K562 (cell line): ENCODE results near the gene MYCT1. TPM values are rescaled to one million over a fixed set of nuclear protein-coding genes. Genes with fewer than 3 reads are reported as not detected.

Source experiments
- ATAC-seq: fragments of 200-7000 bp; cut with Tn5 transposase; 3 replicates; pipeline ENCODE4 v1.9.1; 2020; ENCODE audit warnings: moderate library complexity
- BruUV-seq: library from RNA; stranded (reverse); fragments of 400-500 nt; replicated peaks from 2 replicates; lab custom pipeline; 2021; lab: Mats Ljungman, UMichigan
- CTCF ChIA-PET: fragments of 300-600 bp; formaldehyde crosslinking; extraction: SDS; loops from one replicate; lab custom pipeline; 2021; ENCODE audit warnings: low intra/inter-chr PET ratio; lab: Yijun Ruan, JAX
- POLR2A ChIA-PET: fragments of 300-600, 350-650 bp; sonication (Branson Sonifier 250); formaldehyde crosslinking; extraction: SDS; loops from one replicate; lab custom pipeline; 2021; ENCODE audit warnings: antibody characterized with exemption, inconsistent platforms; lab: Yijun Ruan, JAX
- DNase-seq, 4 experiments: peaks; one replicate each; pipeline versions ENCODE4 v3.0.0 to v3.0.0-alpha.2; 2011 to 2018; ENCODE audit warnings: low spot score in 3 of 4, mixed read lengths in 3 of 4; ENCODE audit errors: extremely low read depth in 1 of 4
- FAIRE-seq: peaks from 2 replicates; lab custom pipeline; 2011; peaks lifted over from hg19 to GRCh38; lab: Jason Lieb, UNC
- H2AFZ ChIP-seq: 2 replicates; pipeline ENCODE4 v1.6.0; 2011; ENCODE audit warnings: low read depth, low read length, control low read depth, inconsistent platforms
- H3K27ac ChIP-seq: fragments of 200-600 bp; 3 replicates; pipeline ENCODE4 v1.8.0; 2011; ENCODE audit warnings: low read depth, mild to moderate bottlenecking, control low read depth, inconsistent platforms, low read length, moderate library complexity, mixed read lengths; ENCODE audit errors: extremely low read depth
- H3K27me3 ChIP-seq, 2 experiments: fragments of 300-600 bp in 1 of 2; 2 replicates in 1 of 2; 3 replicates in 1 of 2; pipeline versions ENCODE4 v1.6.0 to v1.8.0; 2011; ENCODE audit warnings: inconsistent platforms in 2 of 2, low read length in 2 of 2, mild to moderate bottlenecking in 1 of 2, mixed read lengths in 1 of 2, moderate library complexity in 1 of 2; ENCODE audit not compliant: control insufficient read depth in 2 of 2, insufficient read depth in 2 of 2
- H3K36me3 ChIP-seq: fragments of 300-600 bp; 3 replicates; pipeline ENCODE4 v1.8.0; 2011; ENCODE audit warnings: mild to moderate bottlenecking, low read length, inconsistent platforms; ENCODE audit not compliant: control insufficient read depth, insufficient read depth
- H3K4me1 ChIP-seq, 2 experiments: fragments of 200-600 bp in 1 of 2; replicated peaks in 1 of 2; 2 replicates in 1 of 2; 3 replicates in 1 of 2; pipeline versions ENCODE4 v1.5.1 to v1.8.0; 2011; ENCODE audit warnings: inconsistent platforms in 2 of 2, low read length in 2 of 2, mild to moderate bottlenecking in 1 of 2, mixed read lengths in 1 of 2, moderate library complexity in 1 of 2; ENCODE audit not compliant: control insufficient read depth in 2 of 2, insufficient read depth in 2 of 2
- H3K4me2 ChIP-seq: 2 replicates; pipeline ENCODE4 v1.6.1; 2011; ENCODE audit warnings: low read length, control low read depth, inconsistent platforms, mixed read lengths; ENCODE audit not compliant: insufficient read depth
- H3K4me3 ChIP-seq: fragments of 200-600 bp; sonication (generic), shearing (Covaris generic); 2 replicates; pipeline ENCODE4 v1.5.1; 2016; ENCODE audit warnings: control low read depth, inconsistent platforms
- H3K79me2 ChIP-seq: fragments of 200-600 bp; 3 replicates; pipeline ENCODE4 v1.8.0; 2011; ENCODE audit warnings: low read length, inconsistent platforms; ENCODE audit not compliant: control insufficient read depth, insufficient read depth
- H3K9ac ChIP-seq, 2 experiments: 2 replicates each; pipeline versions ENCODE4 v1.6.0 to v1.6.1; 2011; ENCODE audit warnings: low read depth in 2 of 2, low read length in 2 of 2, control low read depth in 1 of 2, inconsistent platforms in 1 of 2, mild to moderate bottlenecking in 1 of 2, mixed read lengths in 1 of 2; ENCODE audit not compliant: insufficient read depth in 1 of 2
- H3K9me1 ChIP-seq: one replicate; pipeline ENCODE4 v1.6.0; 2011; ENCODE audit warnings: inconsistent platforms, mild to moderate bottlenecking, low read length, moderate library complexity; ENCODE audit not compliant: control insufficient read depth, insufficient read depth
- H3K9me3 ChIP-seq: replicated peaks from 2 replicates; pipeline ENCODE4 v1.5.1; 2011; ENCODE audit warnings: low read depth, low read length, inconsistent platforms; ENCODE audit not compliant: control insufficient read depth, insufficient read depth
- H4K20me1 ChIP-seq: replicated peaks from 2 replicates; pipeline ENCODE4 v1.6.1; 2011; ENCODE audit warnings: low read length, inconsistent platforms, mixed read lengths; ENCODE audit not compliant: control insufficient read depth, insufficient read depth
- ATF6 ChIP-seq: sonication (generic); formaldehyde crosslinking; IDR thresholded peaks from 2 replicates; pipeline ENCODE4 v1.4.0; 2020; ENCODE audit warnings: mild to moderate bottlenecking, missing genetic modification reagents
- E2F1 ChIP-seq: sonication (generic); formaldehyde crosslinking; IDR thresholded peaks from 2 replicates; pipeline ENCODE4 v1.8.1; 2023; ENCODE audit warnings: mild to moderate bottlenecking, missing genetic modification reagents, moderate library complexity
- E2F4 ChIP-seq: sonication (generic); formaldehyde crosslinking; IDR thresholded peaks from 2 replicates; pipeline ENCODE4 v1.8.0; 2022; ENCODE audit warnings: mild to moderate bottlenecking, low read depth, missing genetic modification reagents
- EGR1 ChIP-seq: fragments of 450-650 bp; conservative IDR thresholded peaks from 2 replicates; pipeline ENCODE4 v1.6.1; 2017; ENCODE audit warnings: mild to moderate bottlenecking
- HNRNPL ChIP-seq: fragments of 200-400 bp; formaldehyde crosslinking; IDR thresholded peaks from 2 replicates; pipeline ENCODE4 v1.6.1; 2017; ENCODE audit warnings: low read depth, mild to moderate bottlenecking, low read length
- HNRNPUL1 ChIP-seq: fragments of 200-400 bp; formaldehyde crosslinking; IDR thresholded peaks from 2 replicates; pipeline ENCODE4 v1.6.1; 2017; ENCODE audit warnings: low read length
- PKNOX1 ChIP-seq: fragments of 450-650 bp; IDR thresholded peaks from 2 replicates; pipeline ENCODE4 v1.6.1; 2016
- PTRF ChIP-seq: fragments of 450-650 bp; IDR thresholded peaks from 2 replicates; pipeline ENCODE4 v1.6.1; 2016; ENCODE audit warnings: mild to moderate bottlenecking, missing genetic modification characterization, missing compliant biosample characterization
- RBFOX2 ChIP-seq: fragments of 200-400 bp; formaldehyde crosslinking; IDR thresholded peaks from 2 replicates; pipeline ENCODE4 v1.6.1; 2017; ENCODE audit warnings: low read depth, mild to moderate bottlenecking, low read length, moderate library complexity
- RBM15 ChIP-seq: fragments of 200-400 bp; formaldehyde crosslinking; IDR thresholded peaks from 2 replicates; pipeline ENCODE4 v1.6.1; 2018; ENCODE audit warnings: mild to moderate bottlenecking, low read length, moderate library complexity; ENCODE audit not compliant: insufficient read depth
- SRF ChIP-seq, 2 experiments: fragments of 250-450, 450-650 bp in 1 of 2; sonication (Bioruptor Pico) in 1 of 2; sonication (generic) in 1 of 2; formaldehyde crosslinking; IDR thresholded peaks; 2 replicates each; pipeline versions ENCODE4 v1.5.0 to v1.5.1; 2020 to 2022; ENCODE audit warnings: mild to moderate bottlenecking in 1 of 2, missing genetic modification reagents in 1 of 2
- SUPT5H ChIP-seq: fragments of 450-650 bp; IDR thresholded peaks from 2 replicates; pipeline ENCODE4 v1.6.1; 2016
- ZNF77 ChIP-seq: fragments of 250-450 bp; sonication (Bioruptor Pico); IDR thresholded peaks from 2 replicates; pipeline ENCODE4 v1.5.0; 2020
- WGBS: fragments of 100-300 bp; shearing (Covaris generic); methylation state at CpG from one replicate; pipeline ENCODE4 v1.1.6; 2016; ENCODE audit warnings: low coverage, mixed read lengths; ENCODE audit not compliant: insufficient coverage; ENCODE audit errors: missing lambda C conversion rate; 5-methylcytosine and 5-hydroxymethylcytosine counted together
- in situ Hi-C: fragments of 300-500 bp; cut with MboI; formaldehyde crosslinking; loops from 4 replicates; pipeline ENCODE4 v1.15.0; 2018; ENCODE audit warnings: inconsistent platforms, mixed read lengths
- intact Hi-C: fragments of 100-400 bp; cut with micrococcal nuclease; formaldehyde crosslinking; loops from 2 replicates; pipeline ENCODE4 v1.14.2; 2022
- polyA plus RNA-seq, 8 experiments: library from polyadenylated mRNA; depleted of rRNA in 4 of 8; stranded (reverse) in 5 of 8; unstranded in 3 of 8; fragments of >200 nt; fragmentation: Nextera tagmentation in 2 of 8; fragmentation: Illumina TruSeq in 1 of 8; extraction: Ambion mirVana in 2 of 8; extraction: Trizol in 1 of 8; gene quantifications; 2 replicates each; pipeline versions ENCODE4 v1.2.1 to v1.2.3, GENCODE V29; 2011 to 2014; ENCODE audit warnings: inconsistent platforms in 1 of 8, missing spikeins in 1 of 8
- total RNA-seq, 7 experiments: library from RNA; depleted of rRNA in 6 of 7; stranded (reverse); fragments of >200 nt in 6 of 7; fragmentation: Illumina TruSeq in 2 of 7; extraction: Trizol in 2 of 7; gene quantifications; 2 replicates each; pipeline versions ENCODE4 v1.2.1 to v1.2.3, GENCODE V29; 2011 to 2021; ENCODE audit warnings: low replicate concordance in 1 of 7
- TF ChIP-seq, protein P1 (sequence below): fragments of 450-650 bp; formaldehyde crosslinking; IDR thresholded peaks from 2 replicates; pipeline ENCODE4 v1.4.0; 2022; ENCODE audit warnings: missing genetic modification characterization
- TF ChIP-seq, protein P2 (sequence below): fragments of 450-650 bp; IDR thresholded peaks from 2 replicates; pipeline ENCODE4 v1.7.0; 2016; ENCODE audit warnings: borderline replicate concordance

MYCT1 gene
- total and polyA plus RNA-seq, 9 of the 15 experiments (the other 6 are each of a cell fraction or from before 2014, with no cell fraction given), result 0.04 to 0.28 (median 0.08) TPM; not detected in 2

GRCh38 chr6:152682141-152682540, 15.6 kb upstream of the MYCT1 start:
- in situ Hi-C loops (no loop called here), intact Hi-C loops (no loop called here)
- no peak overlapping the region for H3K4me2 ChIP-seq
- TF ChIP-seq SRF (CRISPR knock-in tag; IDR thresholded peaks at IDR 0.05) (no peak), RBFOX2 (no peak), HNRNPL (no peak), RBM15 (no peak), HNRNPUL1 (no peak), E2F1 (CRISPR knock-in tag) (no peak), PKNOX1 (no peak), ZNF77 (CRISPR knock-in tag) (no peak), E2F4 (CRISPR knock-in tag) (no peak), SUPT5H (no peak), PTRF (tag) (no peak), EGR1 (no peak), ATF6 (CRISPR knock-in tag) (no peak)
- TF ChIP-seq, protein P1, sequence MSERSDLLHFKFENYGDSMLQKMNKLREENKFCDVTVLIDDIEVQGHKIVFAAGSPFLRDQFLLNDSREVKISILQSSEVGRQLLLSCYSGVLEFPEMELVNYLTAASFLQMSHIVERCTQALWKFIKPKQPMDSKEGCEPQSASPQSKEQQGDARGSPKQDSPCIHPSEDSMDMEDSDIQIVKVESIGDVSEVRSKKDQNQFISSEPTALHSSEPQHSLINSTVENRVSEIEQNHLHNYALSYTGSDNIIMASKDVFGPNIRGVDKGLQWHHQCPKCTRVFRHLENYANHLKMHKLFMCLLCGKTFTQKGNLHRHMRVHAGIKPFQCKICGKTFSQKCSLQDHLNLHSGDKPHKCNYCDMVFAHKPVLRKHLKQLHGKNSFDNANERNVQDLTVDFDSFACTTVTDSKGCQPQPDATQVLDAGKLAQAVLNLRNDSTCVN, result no peak
- TF ChIP-seq, protein P2, sequence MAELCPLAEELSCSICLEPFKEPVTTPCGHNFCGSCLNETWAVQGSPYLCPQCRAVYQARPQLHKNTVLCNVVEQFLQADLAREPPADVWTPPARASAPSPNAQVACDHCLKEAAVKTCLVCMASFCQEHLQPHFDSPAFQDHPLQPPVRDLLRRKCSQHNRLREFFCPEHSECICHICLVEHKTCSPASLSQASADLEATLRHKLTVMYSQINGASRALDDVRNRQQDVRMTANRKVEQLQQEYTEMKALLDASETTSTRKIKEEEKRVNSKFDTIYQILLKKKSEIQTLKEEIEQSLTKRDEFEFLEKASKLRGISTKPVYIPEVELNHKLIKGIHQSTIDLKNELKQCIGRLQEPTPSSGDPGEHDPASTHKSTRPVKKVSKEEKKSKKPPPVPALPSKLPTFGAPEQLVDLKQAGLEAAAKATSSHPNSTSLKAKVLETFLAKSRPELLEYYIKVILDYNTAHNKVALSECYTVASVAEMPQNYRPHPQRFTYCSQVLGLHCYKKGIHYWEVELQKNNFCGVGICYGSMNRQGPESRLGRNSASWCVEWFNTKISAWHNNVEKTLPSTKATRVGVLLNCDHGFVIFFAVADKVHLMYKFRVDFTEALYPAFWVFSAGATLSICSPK, result no peak

More at GRCh38 chr6:152682141-152682540, 15.6 kb upstream of the MYCT1 start:
- H3K79me2 ChIP-seq, result no peaks in the 10 kb centered on the region
- no peak overlapping the region for H3K9ac ChIP-seq
- ChIA-PET POLR2A (no interaction called here), CTCF (no interaction called here)
- under 1% methylated on average over 8 of the region's 8 CpGs for WGBS
- H3K36me3 ChIP-seq, result no peaks in the 10 kb centered on the region
- H3K9me3 ChIP-seq, result no peaks in the 10 kb centered on the region
- no peaks in the 10 kb centered on the region for H3K4me1 ChIP-seq
- no peaks in the 10 kb centered on the region for H4K20me1 ChIP-seq
- no peak overlapping the region for H2AFZ ChIP-seq
- no peaks in the 10 kb centered on the region for H3K9me1 ChIP-seq
- H3K27me3 ChIP-seq, result no peaks in the 10 kb centered on the region
- no peak for DNase-seq
- no peak for FAIRE-seq
- no peak for ATAC-seq
- no peak overlapping the region for H3K4me3 ChIP-seq
- H3K27ac ChIP-seq, result no peak overlapping the region
- no TSS peak for BruUV-seq
